Anterior cingulate cortex (tissue), 58 donors: ENCODE measurements around the gene GJA8.
"Not testable (repeated sequence)": the region's sequence is repeated elsewhere in the genome, so short reads cannot be mapped to it uniquely, and the experiment has no call there.

Experiments
- DNase-seq, 58 donors: peaks; one replicate each; lab custom pipeline; 2025; lab: John Stamatoyannopoulos, UW

Gene GJA8

DNA sequence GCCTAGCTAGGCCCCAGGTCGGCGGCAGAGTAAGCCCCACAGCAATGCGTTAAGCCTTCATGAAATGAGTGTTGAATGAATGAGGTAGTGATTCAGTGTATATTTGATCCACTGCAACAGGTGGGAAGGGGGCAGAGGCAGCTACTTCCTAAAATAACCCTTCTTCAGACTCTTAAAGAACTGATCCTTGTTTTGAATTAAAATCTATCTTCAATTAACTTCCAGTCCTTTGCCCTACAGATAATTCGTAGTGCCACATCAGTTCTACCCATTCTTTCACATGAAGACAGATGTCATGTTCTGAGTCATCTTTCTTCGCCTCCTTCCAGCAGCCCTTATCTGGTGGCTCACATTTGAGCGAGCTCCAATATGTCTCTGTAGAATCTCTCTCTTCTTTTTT lies 24.6 kb downstream of the GJA8 start:
- DNase-seq = not testable (repeated sequence)

DNA sequence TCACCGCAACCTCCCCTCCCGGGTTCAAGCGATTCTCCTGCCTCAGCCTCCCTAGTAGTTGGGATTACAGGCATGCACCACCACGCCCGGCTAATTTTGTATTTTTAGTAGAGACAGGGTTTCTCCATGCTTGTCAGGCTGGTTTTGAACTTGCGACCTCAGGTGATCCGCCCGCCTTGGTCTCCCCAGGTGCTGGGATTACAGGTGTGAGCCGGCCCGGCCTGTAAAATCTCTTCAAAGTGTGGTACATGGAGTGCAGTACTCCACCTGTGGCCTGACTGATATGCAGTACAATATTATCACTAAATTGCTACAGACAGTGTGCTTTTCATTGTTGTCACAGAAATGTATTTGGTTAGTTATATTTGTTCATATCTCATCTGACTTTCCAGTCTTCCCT lies 25.1 kb downstream of the GJA8 start:
- DNase-seq = not testable (repeated sequence)

DNA sequence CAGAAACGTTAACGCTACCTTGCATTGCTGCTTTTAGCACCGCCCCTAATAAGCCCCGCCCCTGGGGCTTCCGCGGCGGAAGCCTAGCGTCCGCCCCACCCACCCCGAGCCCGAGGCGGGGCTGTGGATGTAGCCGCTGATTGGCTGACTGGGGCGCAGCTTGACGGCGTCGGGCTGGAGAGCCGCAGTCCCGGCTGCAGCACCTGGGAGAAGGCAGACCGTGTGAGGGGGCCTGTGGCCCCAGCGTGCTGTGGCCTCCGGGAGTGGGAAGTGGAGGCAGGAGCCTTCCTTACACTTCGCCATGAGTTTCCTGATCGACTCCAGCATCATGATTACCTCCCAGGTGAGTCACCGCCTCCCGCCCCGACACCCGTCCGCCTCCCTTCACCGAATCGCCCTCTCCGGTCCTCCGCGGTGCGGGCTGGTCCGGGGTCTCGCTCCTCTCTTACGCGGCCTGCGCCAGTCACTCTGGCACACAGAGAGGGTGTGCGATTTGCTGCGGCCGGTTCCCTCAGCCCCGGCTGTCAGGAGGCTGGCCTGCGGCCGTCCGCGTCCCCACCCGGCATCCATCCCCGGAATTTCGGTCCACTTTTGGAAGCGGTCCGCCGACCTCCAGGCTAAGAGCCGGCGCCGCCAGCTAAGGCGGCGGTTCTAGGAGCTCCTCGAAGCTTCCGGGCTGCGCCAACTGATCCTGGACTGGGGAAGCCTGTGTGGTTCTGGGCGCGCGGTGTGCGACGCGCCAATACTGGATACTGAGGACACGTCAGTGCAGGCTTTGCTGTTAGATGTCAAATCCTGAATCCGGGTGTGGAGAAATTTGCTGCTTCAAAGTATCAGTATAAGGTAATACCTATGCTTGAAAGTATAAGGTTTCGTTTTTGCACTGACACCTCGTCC lies 25.9 kb downstream of the GJA8 start, which contains the start of gene GPR89B:
Gene GPR89B, plus strand, starts transcription at position 185 of the 897 bp plus-strand sequence. Its CDS starts 117 bp downstream, at position 302.
- peak; percentile 20 to 91 (median 81) for DNase-seq

DNA sequence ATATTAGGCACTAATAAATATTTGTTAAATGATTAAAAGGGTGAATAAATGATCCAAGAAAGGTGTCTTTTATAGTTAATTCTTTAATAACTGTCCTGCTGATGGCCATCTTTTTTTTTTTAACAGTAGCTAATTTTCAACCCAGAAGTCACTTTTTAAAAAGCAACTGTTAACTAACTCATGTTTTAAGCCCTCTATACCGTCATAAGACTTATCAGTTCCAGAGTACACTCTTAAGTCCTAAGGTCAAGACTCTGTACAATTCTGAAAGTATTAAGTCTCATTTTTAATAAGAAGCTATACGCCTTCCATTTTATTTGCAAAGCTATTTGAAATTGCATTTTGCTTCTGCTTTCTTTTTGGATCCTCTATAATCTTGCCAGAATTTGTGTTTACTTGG lies 28.5 kb downstream of the GJA8 start:
- not testable (repeated sequence) for DNase-seq

DNA sequence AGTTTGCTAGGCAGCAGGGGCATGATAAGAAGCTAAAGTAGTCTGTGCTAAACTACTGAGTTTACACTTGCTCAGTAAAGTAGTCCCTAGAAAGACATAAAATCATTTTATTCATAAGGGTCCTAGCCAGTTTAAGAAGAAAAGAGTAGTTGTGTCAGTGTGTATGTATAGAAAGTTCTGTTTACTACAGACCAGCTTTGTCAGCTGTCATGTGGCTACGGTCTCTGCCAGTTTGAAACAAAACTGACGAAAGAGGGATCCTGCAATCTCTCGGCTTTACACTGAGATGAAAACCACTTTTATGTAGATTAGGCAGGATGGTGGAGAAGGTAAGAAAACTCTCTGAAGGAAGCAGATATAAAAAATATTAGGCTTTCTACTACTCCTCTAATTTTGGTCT lies 32.7 kb downstream of the GJA8 start:
- not testable (repeated sequence) for DNase-seq

DNA sequence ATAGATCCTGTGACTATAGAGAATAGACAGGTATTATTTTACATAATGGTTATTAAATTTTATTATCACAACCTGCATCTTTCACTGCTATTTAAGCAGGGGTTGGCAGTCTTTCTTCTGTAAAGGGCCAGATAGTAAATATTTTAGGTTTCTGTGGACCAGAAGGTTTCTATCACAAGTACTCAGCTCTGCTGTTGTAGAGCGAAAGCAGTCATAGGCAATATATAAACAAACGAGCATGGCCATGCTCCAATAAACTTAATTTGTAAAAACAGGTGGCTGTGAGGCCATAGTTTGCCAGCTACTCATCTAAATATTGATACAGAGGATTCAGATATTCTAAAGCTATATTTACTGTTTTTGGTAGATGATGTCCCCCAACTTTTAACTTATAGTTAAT lies 37.9 kb downstream of the GJA8 start:
- DNase-seq = not testable (repeated sequence)

DNA sequence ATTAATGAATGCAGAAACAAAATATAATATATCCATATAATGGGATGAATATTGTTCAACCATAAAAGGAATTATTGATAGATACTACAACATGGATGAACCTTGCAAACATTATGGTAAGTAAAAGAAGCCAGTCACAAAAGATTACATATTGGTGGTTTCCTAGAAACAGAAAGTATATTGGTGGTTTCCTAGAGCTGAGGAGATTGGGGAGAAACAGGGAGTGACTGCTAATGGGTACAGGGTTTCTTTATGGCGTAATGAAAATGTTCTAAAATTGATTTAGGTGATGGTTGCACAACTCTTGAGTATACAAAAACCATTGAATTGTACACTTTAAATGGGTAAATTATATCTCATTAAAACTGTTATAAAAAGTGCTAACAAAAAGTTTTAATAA lies 40.0 kb downstream of the GJA8 start:
- DNase-seq = not testable (repeated sequence)

DNA sequence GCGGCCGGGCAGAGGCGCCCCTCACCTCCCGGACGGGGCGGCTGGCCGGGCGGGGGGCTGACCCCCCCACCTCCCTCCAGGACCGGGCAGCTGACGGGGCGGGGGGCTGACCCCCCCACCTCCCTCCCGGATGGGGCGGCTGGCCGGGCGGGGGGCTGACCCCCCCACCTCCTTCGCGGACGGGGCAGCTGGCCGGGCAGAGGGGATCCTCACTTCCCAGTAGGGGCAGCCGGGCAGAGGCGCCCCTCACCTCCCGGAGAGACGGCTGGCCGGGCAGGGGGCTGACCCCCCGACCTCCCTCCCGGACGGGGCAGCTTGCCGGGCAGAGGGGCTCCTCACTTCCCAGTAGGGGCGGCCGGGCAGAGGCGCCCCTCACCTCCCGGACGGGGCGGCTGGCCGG lies 46.9 kb downstream of the GJA8 start:
- DNase-seq = not testable (repeated sequence)
